Heart right ventricle (tissue), 12 donors: ENCODE results near the gene DNAJC16. TPM values are rescaled to one million over a fixed set of nuclear protein-coding genes. Genes with fewer than 3 reads are reported as not detected.

Source experiments
- polyA plus RNA-seq, 2 donors: library from polyadenylated mRNA; stranded (reverse); fragments of 200-250 nt; gene quantifications; one replicate each; pipeline ENCODE4 v1.2.3, GENCODE V29; 2013
- total RNA-seq, 10 donors: library from RNA; stranded (reverse); fragmentation: NEBNext Ultra II Directional in 3 of 10; extraction: Animal tissue kit (Norgen Biotek cat#: 25700) in 3 of 10; gene quantifications; one replicate each; pipeline versions ENCODE4 v1.2.1 to v1.2.4, GENCODE V29; 2021 to 2023
- donor health status: ischemic (EF 13 %, LVEDD 7.1; RV severe dilation, severe dysfunction).
- donor health status: healthy with polysubstance abuse.
- donor health status: DM: no; HTN: yes; CAD: no.
- donor health status: DM: no; HTN: no; CAD: no.
- donor health status: ischemic (EF 25% LVEDD 6.9; RV normal size, moderate dysfunction).
- donor health status: ischemic (EF 25% LVEDD 5.7; RV mildly dilated, moderate dysfunction).
- donor health status: healthy.
- donor health status: nonischemic (EF 11% LVEDD 7.7; RV severe dilation, severe dysfunction).
- donor health status: DM: yes; HTN: yes; CAD: no.
- donor health status: PGD.
- donor health status: ischemic (EF 29% LVEDD 5.4; RV normal size, mild dysfunction).
- donor health status: nonischemic (EF 23%, LVEDD 6.1; RV moderate dilation, normal function).

DNAJC16 gene
- total and polyA plus RNA-seq, 12 donors, result 4.7 to 22.8 (median 18.3) TPM

Other genes starting within 250 kb of the DNAJC16 start
- 10 to 100 TPM in 9 of 10 donors, 1 to 10 TPM in 1; 9.4 to 32.1 (median 13.5) TPM for gene EFHD2, start 117.0 kb upstream of the DNAJC16 start, total RNA-seq
- 10 to 100 TPM; 20.1 to 20.2 TPM for gene EFHD2, start 117.0 kb upstream of the DNAJC16 start, polyA plus RNA-seq
- gene CTRC, start 88.4 kb upstream of the DNAJC16 start, total RNA-seq, result 1 to 10 TPM in 3 of 10 donors, under 1 TPM in 4, not detected in 3; 0.42 to 1.6 (median 0.93) TPM
- gene CTRC, start 88.4 kb upstream of the DNAJC16 start, polyA plus RNA-seq, result under 1 TPM in 1 of 2 donors, not detected in 1; 0.41 TPM
- 1 to 10 TPM in 5 of 10 donors, under 1 TPM in 2, not detected in 3; 0.85 to 1.6 (median 1.2) TPM for gene CELA2A, start 70.1 kb upstream of the DNAJC16 start, total RNA-seq
- gene CELA2A, start 70.1 kb upstream of the DNAJC16 start, polyA plus RNA-seq, result under 1 TPM in 1 of 2 donors, not detected in 1; 0.09 TPM
- gene CELA2B, start 50.7 kb upstream of the DNAJC16 start, total RNA-seq, result not detected
- not detected for gene CELA2B, start 50.7 kb upstream of the DNAJC16 start, polyA plus RNA-seq
- 10 to 100 TPM in 9 of 10 donors, 1 to 10 TPM in 1; 8.6 to 16.6 (median 14.2) TPM for gene CASP9, start 2.6 kb upstream of the DNAJC16 start, total RNA-seq
- gene CASP9, start 2.6 kb upstream of the DNAJC16 start, polyA plus RNA-seq, result 10 to 100 TPM; 14.3 to 22.2 TPM
- under 1 TPM in 6 of 10 donors, not detected in 4; 0.13 to 0.30 (median 0.24) TPM for gene AGMAT, start 58.2 kb downstream of the DNAJC16 start, total RNA-seq
- under 1 TPM in 1 of 2 donors, not detected in 1; 0.06 TPM for gene AGMAT, start 58.2 kb downstream of the DNAJC16 start, polyA plus RNA-seq
- 10 to 100 TPM; 17.7 to 29.6 (median 24.7) TPM for gene DDI2, start 90.6 kb downstream of the DNAJC16 start, total RNA-seq
- gene DDI2, start 90.6 kb downstream of the DNAJC16 start, polyA plus RNA-seq, result 10 to 100 TPM in 1 of 2 donors, 1 to 10 TPM in 1; 2.1 to 10.8 TPM
- gene PLEKHM2, start 157.5 kb downstream of the DNAJC16 start, total RNA-seq, result 100 to 1,000 TPM in 1 of 10 donors, 10 to 100 TPM in 9; 69.0 to 106 (median 81.0) TPM
- gene PLEKHM2, start 157.5 kb downstream of the DNAJC16 start, polyA plus RNA-seq, result 10 to 100 TPM; 63.7 to 72.9 TPM
- 10 to 100 TPM in 6 of 10 donors, 1 to 10 TPM in 4; 6.0 to 44.9 (median 13.6) TPM for gene SLC25A34, start 209.4 kb downstream of the DNAJC16 start, total RNA-seq
- gene SLC25A34, start 209.4 kb downstream of the DNAJC16 start, polyA plus RNA-seq, result 10 to 100 TPM in 1 of 2 donors, 1 to 10 TPM in 1; 1.1 to 36.1 TPM
- gene TMEM82, start 215.7 kb downstream of the DNAJC16 start, total RNA-seq, result not detected
- not detected for gene TMEM82, start 215.7 kb downstream of the DNAJC16 start, polyA plus RNA-seq
- 100 to 1,000 TPM in 2 of 10 donors, 10 to 100 TPM in 8; 43.4 to 115 (median 59.9) TPM for gene FBLIM1, start 231.9 kb downstream of the DNAJC16 start, total RNA-seq
- 10 to 100 TPM; 27.0 to 52.9 TPM for gene FBLIM1, start 231.9 kb downstream of the DNAJC16 start, polyA plus RNA-seq